Glutamatergic neuron (in vitro differentiated cells): ENCODE results near the gene TWIST2. TPM values are rescaled to one million over a fixed set of nuclear protein-coding genes. Genes with fewer than 3 reads are reported as not detected.

Source experiments
- DNase-seq: peaks from one replicate; pipeline ENCODE4 v3.0.0; 2022
- H3K27ac Mint-ChIP-seq: one replicate; pipeline ENCODE4 v1.8.0; 2020; ENCODE audit warnings: mild to moderate bottlenecking, mixed read lengths, inconsistent platforms; ENCODE audit not compliant: unreplicated experiment
- H3K27me3 Mint-ChIP-seq: one replicate; pipeline ENCODE4 v1.8.0; 2020; ENCODE audit warnings: mild to moderate bottlenecking, moderate library complexity, mixed read lengths, inconsistent platforms; ENCODE audit not compliant: unreplicated experiment
- H3K36me3 Mint-ChIP-seq: one replicate; pipeline ENCODE4 v1.8.0; 2020; ENCODE audit warnings: mild to moderate bottlenecking, mixed read lengths, inconsistent platforms; ENCODE audit not compliant: unreplicated experiment
- H3K4me1 Mint-ChIP-seq: one replicate; pipeline ENCODE4 v1.8.0; 2020; ENCODE audit warnings: mild to moderate bottlenecking, low read depth, mixed read lengths, inconsistent platforms; ENCODE audit not compliant: unreplicated experiment
- H3K4me3 Mint-ChIP-seq: one replicate; pipeline ENCODE4 v1.8.0; 2020; ENCODE audit warnings: mild to moderate bottlenecking, mixed read lengths, inconsistent platforms; ENCODE audit not compliant: unreplicated experiment
- H3K9me3 Mint-ChIP-seq: one replicate; pipeline ENCODE4 v1.8.0; 2020; ENCODE audit warnings: mild to moderate bottlenecking, moderate library complexity, mixed read lengths, inconsistent platforms; ENCODE audit not compliant: unreplicated experiment
- CTCF ChIP-seq: fragments of 200-600 bp; sonication (generic); IDR thresholded peaks from one replicate; pipeline ENCODE4 v1.5.0; 2021; ENCODE audit not compliant: partially characterized antibody, unreplicated experiment
- total RNA-seq: library from RNA; stranded (reverse); fragmentation: NEBNext Ultra II Directional; extraction: Animal tissue kit (Norgen Biotek cat#: 25700); gene quantifications from one replicate; pipeline ENCODE4 v1.2.1, GENCODE V29; 2021; ENCODE audit not compliant: unreplicated experiment

Gene TWIST2
- total RNA-seq, 1 donor from 2014 or later, result not detected

GRCh38 chr2:238834982-238835381, 12.9 kb upstream of the TWIST2 start:
- H3K36me3 Mint-ChIP-seq, result peaks cover 4% of the 10 kb centered on the region
- TF ChIP-seq CTCF, result no peak
- H3K27me3 Mint-ChIP-seq, result peaks cover 2% of the 10 kb centered on the region
- H3K4me1 Mint-ChIP-seq, result no peaks in the 10 kb centered on the region
- H3K4me3 Mint-ChIP-seq, result no peak overlapping the region
- no peak overlapping the region for H3K27ac Mint-ChIP-seq
- no peak for DNase-seq
- no peaks in the 10 kb centered on the region for H3K9me3 Mint-ChIP-seq

- H3K4me3 Mint-ChIP-seq, result no peak overlapping the region
- H3K36me3 Mint-ChIP-seq, result peaks cover 4% of the 10 kb centered on the region
- DNase-seq, result no peak
- no peak for TF ChIP-seq CTCF
- no peaks in the 10 kb centered on the region for H3K9me3 Mint-ChIP-seq
- H3K27ac Mint-ChIP-seq, result peak overlapping the region; percentile 43
- peaks cover 2% of the 10 kb centered on the region for H3K27me3 Mint-ChIP-seq
- no peaks in the 10 kb centered on the region for H3K4me1 Mint-ChIP-seq
Observed at GRCh38 chr2:238835726-238836301, 12.1 kb upstream of the TWIST2 start.

- Mint-ChIP-seq H3K9me3 (no peaks in the 10 kb centered on the region), H3K4me1 (no peaks in the 10 kb centered on the region), H3K27ac (no peak overlapping the region), H3K36me3 (peaks cover 4% of the 10 kb centered on the region), H3K27me3 (peaks cover 3% of the 10 kb centered on the region), H3K4me3 (no peak overlapping the region)
- no peak for DNase-seq
- TF ChIP-seq CTCF, result no peak
Observed at GRCh38 chr2:238838786-238839327, 9.0 kb upstream of the TWIST2 start.

GRCh38 chr2:238839428-238839827, 8.5 kb upstream of the TWIST2 start:
- H3K27me3 Mint-ChIP-seq, result peaks cover 3% of the 10 kb centered on the region
- no peak overlapping the region for H3K4me3 Mint-ChIP-seq
- no peaks in the 10 kb centered on the region for H3K9me3 Mint-ChIP-seq
- peaks cover 4% of the 10 kb centered on the region for H3K36me3 Mint-ChIP-seq
- no peaks in the 10 kb centered on the region for H3K4me1 Mint-ChIP-seq
- H3K27ac Mint-ChIP-seq, result no peak overlapping the region
- no peak for DNase-seq
- no peak for TF ChIP-seq CTCF

GRCh38 chr2:238841542-238842164, 6.2 kb upstream of the TWIST2 start:
- no peak for DNase-seq
- Mint-ChIP-seq H3K36me3 (peaks cover 4% of the 10 kb centered on the region), H3K27me3 (peaks cover 17% of the 10 kb centered on the region), H3K4me1 (peaks cover 2% of the 10 kb centered on the region), H3K9me3 (no peaks in the 10 kb centered on the region), H3K27ac (no peak overlapping the region), H3K4me3 (no peak overlapping the region)
- no peak for TF ChIP-seq CTCF
